GM23248 (cell line): ENCODE data around the gene SMIM34.
"Not testable (repeated sequence)": the region's sequence is repeated elsewhere in the genome, so short reads cannot be mapped to it uniquely, and the experiment has no call there.

Experiments used
- EZH2 ChIP-seq: fragments of 200-600 bp; sonication (generic); IDR thresholded peaks from 2 replicates; pipeline ENCODE4 v1.6.1; 2018; ENCODE audit warnings: antibody characterized with exemption, mild to moderate bottlenecking; ENCODE audit not compliant: insufficient read depth, poor library complexity, severe bottlenecking
- EZH2phosphoT487 ChIP-seq: fragments of 200-600 bp; sonication (generic); IDR thresholded peaks from 2 replicates; pipeline ENCODE4 v1.6.1; 2018; ENCODE audit warnings: antibody characterized with exemption, moderate library complexity, mild to moderate bottlenecking, low read depth; ENCODE audit not compliant: insufficient read depth

DNA sequence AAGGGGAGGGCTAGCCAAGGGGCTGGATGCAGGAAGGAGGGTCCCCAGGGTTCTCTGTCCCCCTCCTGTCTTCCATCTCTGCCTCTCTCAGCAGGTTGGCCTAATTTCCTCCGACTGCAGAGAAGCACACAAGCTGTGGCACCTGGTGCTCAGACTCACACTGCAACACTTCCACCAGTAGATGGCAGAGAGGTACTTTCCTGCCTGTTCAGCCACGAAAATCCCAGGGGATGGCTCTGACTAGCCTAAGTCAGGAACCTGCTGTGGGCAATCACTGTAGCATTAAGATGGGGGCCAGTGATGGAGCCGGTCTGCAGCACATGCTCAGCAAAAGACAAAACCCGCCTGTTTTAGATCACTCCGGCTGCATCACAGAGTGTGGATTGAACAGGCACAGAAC, 6.0 kb upstream of the SMIM34 start:
- TF ChIP-seq EZH2, EZH2phosphoT487: not testable (repeated sequence)
